H1 (cell line): ENCODE results near the gene GRXCR2. TPM values are rescaled to one million over a fixed set of nuclear protein-coding genes. Genes with fewer than 3 reads are reported as not detected.
A peak's percentile ranks its signal among the peaks of the same experiment; 100 is the strongest.

Source experiments
- ASH2L ChIP-seq: fragments of 200-600, 300-600 bp; sonication (generic); IDR thresholded peaks from one replicate; pipeline ENCODE4 v1.7.1; 2017; ENCODE audit warnings: low read length
- BACH1 ChIP-seq: IDR thresholded peaks from 2 replicates; pipeline ENCODE4 v1.6.1; 2012; ENCODE audit warnings: low read length, improper control_type of control experiment
- CHD2 ChIP-seq: IDR thresholded peaks from 2 replicates; pipeline ENCODE4 v1.6.1; 2012; ENCODE audit warnings: low read length, improper control_type of control experiment
- EGR1 ChIP-seq: IDR thresholded peaks from 2 replicates; pipeline ENCODE4 v1.6.1; 2011; ENCODE audit warnings: low read depth, low read length, borderline replicate concordance
- EP300 ChIP-seq, 2 experiments: IDR thresholded peaks; 1 replicate in 1 of 2; 2 replicates in 1 of 2; pipeline ENCODE4 v1.6.1; 2011 to 2012; ENCODE audit warnings: low read depth in 2 of 2, low read length in 2 of 2, mild to moderate bottlenecking in 2 of 2, borderline replicate concordance in 1 of 2, inconsistent platforms in 1 of 2, moderate library complexity in 1 of 2
- EZH2 ChIP-seq: fragments of 200-600 bp; sonication (generic); IDR thresholded peaks from 2 replicates; pipeline ENCODE4 v1.7.1; 2012; ENCODE audit warnings: low read depth, mild to moderate bottlenecking, moderate library complexity, low read length, inconsistent platforms; ENCODE audit not compliant: severe bottlenecking
- JUN ChIP-seq: IDR thresholded peaks from 2 replicates; pipeline ENCODE4 v1.6.1; 2011; ENCODE audit warnings: low read depth, mild to moderate bottlenecking, improper control_type of control experiment, low read length
- MAX ChIP-seq: IDR thresholded peaks from 2 replicates; pipeline ENCODE4 v1.6.1; 2012; ENCODE audit warnings: inconsistent platforms
- NANOG ChIP-seq: IDR thresholded peaks from 2 replicates; pipeline ENCODE4 v1.6.1; 2011; ENCODE audit warnings: low read length, low read depth, mild to moderate bottlenecking, inconsistent platforms; ENCODE audit not compliant: insufficient read depth, poor library complexity, severe bottlenecking
- POLR2A ChIP-seq, 2 experiments: IDR thresholded peaks; 1 replicate in 1 of 2; 2 replicates in 1 of 2; pipeline ENCODE4 v1.6.1; 2011; ENCODE audit warnings: low read depth in 2 of 2, low read length in 2 of 2, mild to moderate bottlenecking in 2 of 2; ENCODE audit errors: control extremely low read depth in 1 of 2
- POLR2AphosphoS5 ChIP-seq: IDR thresholded peaks from 2 replicates; pipeline ENCODE4 v1.6.1; 2011; ENCODE audit warnings: low read depth, low read length
- RAD21 ChIP-seq, 2 experiments: IDR thresholded peaks in 1 of 2; conservative IDR thresholded peaks in 1 of 2; 2 replicates each; pipeline ENCODE4 v1.6.1; 2011; ENCODE audit warnings: low read depth in 2 of 2, low read length in 2 of 2, improper control_type of control experiment in 1 of 2, inconsistent platforms in 1 of 2, mild to moderate bottlenecking in 1 of 2, moderate library complexity in 1 of 2
- RBBP5 ChIP-seq: IDR thresholded peaks from 2 replicates; pipeline ENCODE4 v1.7.1; 2012; ENCODE audit warnings: low read depth, mild to moderate bottlenecking, inconsistent platforms, low read length, moderate library complexity, borderline replicate concordance
- SIN3A ChIP-seq, 2 experiments: IDR thresholded peaks in 1 of 2; conservative IDR thresholded peaks in 1 of 2; 2 replicates each; pipeline ENCODE4 v1.6.1; 2011 to 2012; ENCODE audit warnings: low read length in 2 of 2, improper control_type of control experiment in 1 of 2, low read depth in 1 of 2, mild to moderate bottlenecking in 1 of 2
- SIX5 ChIP-seq: IDR thresholded peaks from 2 replicates; pipeline ENCODE4 v1.6.1; 2011; ENCODE audit warnings: mild to moderate bottlenecking, low read depth, low read length
- SP1 ChIP-seq: IDR thresholded peaks from 2 replicates; pipeline ENCODE4 v1.6.1; 2011; ENCODE audit warnings: low read depth, low read length
- SUZ12 ChIP-seq: fragments of 200-600 bp; sonication (generic); IDR thresholded peaks from 2 replicates; pipeline ENCODE4 v1.6.1; 2012; ENCODE audit warnings: mild to moderate bottlenecking, inconsistent platforms, low read length, moderate library complexity, mixed read lengths
- TAF1 ChIP-seq: IDR thresholded peaks from 2 replicates; pipeline ENCODE4 v1.6.1; 2011; ENCODE audit warnings: mild to moderate bottlenecking, low read depth, low read length
- TBP ChIP-seq: IDR thresholded peaks from 2 replicates; pipeline ENCODE4 v1.6.1; 2011; ENCODE audit warnings: low read depth, low read length, improper control_type of control experiment
- TEAD4 ChIP-seq: IDR thresholded peaks from 2 replicates; pipeline ENCODE4 v1.6.1; 2012; ENCODE audit warnings: low read depth, low read length, inconsistent platforms, mixed read lengths
- YY1 ChIP-seq: IDR thresholded peaks from 2 replicates; pipeline ENCODE4 v1.6.1; 2011; ENCODE audit warnings: low read depth, mild to moderate bottlenecking, low read length
- polyA plus RNA-seq, 7 experiments: library from polyadenylated mRNA; depleted of rRNA in 3 of 7; stranded (reverse) in 5 of 7; unstranded in 2 of 7; fragments of >200 nt in 5 of 7; fragments of 200-250 nt in 2 of 7; gene quantifications; 1 replicate in 5 of 7; 2 replicates in 1 of 7; 4 replicates in 1 of 7; pipeline versions ENCODE4 v1.2.1 to v1.2.3, GENCODE V29; 2011 to 2013; ENCODE audit warnings: missing spikeins in 2 of 7, mixed read lengths in 2 of 7
- total RNA-seq: library from RNA; stranded (reverse); fragmentation: NEBNext Ultra II Directional; extraction: Animal tissue kit (Norgen Biotek cat#: 25700); gene quantifications from 2 replicates; pipeline ENCODE4 v1.2.1, GENCODE V29; 2021
- TF ChIP-seq, protein P1 (sequence below): IDR thresholded peaks from 2 replicates; pipeline ENCODE4 v1.6.1; 2012; ENCODE audit warnings: inconsistent platforms

Gene GRXCR2
- total and polyA plus RNA-seq, 2 of the 8 experiments (the other 6 are each of a cell fraction or from before 2014, with no cell fraction given) = not detected

GRCh38 chr5:145834917-145835847, 37.6 kb downstream of the GRXCR2 start, which contains the start of gene PRELID2 (continued):
- TF ChIP-seq TBP (0 out of 2 replicates have a peak, but pooled peaks have one; percentile 43), SIN3A (conservative IDR thresholded peaks at IDR 0.05 in 1 of 2, IDR thresholded peaks at IDR 0.05 in 1 of 2; ENCODE audit: low read depth in 1 of 2, low read length in 2 of 2) (0 out of 4 replicates have a peak, but pooled peaks of 1 of the 2 experiments have one; percentile 57), BACH1 (peak; percentile 11; the same call in 1 of the 2 replicates), TEAD4 (no peak), SIX5 (no peak), RAD21 (IDR thresholded peaks at IDR 0.05 in 1 of 2, conservative IDR thresholded peaks at IDR 0.05 in 1 of 2; ENCODE audit: low read depth in 2 of 2, low read length in 2 of 2) (no peak), EZH2 (peak; percentile 50), CHD2 (no peak; the same call in 1 of the 2 replicates), POLR2AphosphoS5 (no peak), SP1 (peak; percentile 81), EGR1 (peak; percentile 84), ASH2L (peak; percentile 77), NANOG (no peak), RBBP5 (no peak), MAX (peak; percentile 36), YY1 (0 out of 2 replicates have a peak, but pooled peaks have one; percentile 11), SUZ12 (peak; percentile 46; the same call in 1 of the 2 replicates), JUN (no peak), POLR2A (IDR thresholded peaks at IDR 0.05; ENCODE audit: control extremely low read depth in 1 of 2, low read depth in 2 of 2, low read length in 2 of 2) (peak in 1 of 2 experiments; percentile 43; a peak in 1 of 3 replicates), TAF1 (peak; percentile 63; the same call in 1 of the 2 replicates), EP300 (IDR thresholded peaks at IDR 0.05; ENCODE audit: borderline replicate concordance in 1 of 2, low read depth in 2 of 2, low read length in 2 of 2) (peak in 1 of 2 experiments; percentile 63; a peak in 1 of 3 replicates)
- TF ChIP-seq, protein P1, sequence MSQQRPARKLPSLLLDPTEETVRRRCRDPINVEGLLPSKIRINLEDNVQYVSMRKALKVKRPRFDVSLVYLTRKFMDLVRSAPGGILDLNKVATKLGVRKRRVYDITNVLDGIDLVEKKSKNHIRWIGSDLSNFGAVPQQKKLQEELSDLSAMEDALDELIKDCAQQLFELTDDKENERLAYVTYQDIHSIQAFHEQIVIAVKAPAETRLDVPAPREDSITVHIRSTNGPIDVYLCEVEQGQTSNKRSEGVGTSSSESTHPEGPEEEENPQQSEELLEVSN = peak; percentile 96
